OCI-LY3 (cell line): ENCODE results near the gene C17orf50.
"Not testable (repeated sequence)": the region's sequence is repeated elsewhere in the genome, so short reads cannot be mapped to it uniquely, and the experiment has no call there.

ENCODE experiments used
- H2AFZ ChIP-seq: fragments of 200-600, 300-600 bp; shearing (Covaris generic); 2 replicates; pipeline ENCODE4 v1.6.0; 2014; ENCODE audit warnings: antibody characterized with exemption, low read depth, low read length
- H3K27ac ChIP-seq: fragments of 200-600, 300-600 bp; sonication (generic); 2 replicates; pipeline ENCODE4 v1.5.1; 2014; ENCODE audit warnings: mild to moderate bottlenecking, low read length, moderate library complexity, mixed read lengths
- H3K27me3 ChIP-seq: fragments of 200-600, 300-600 bp; sonication (generic); 2 replicates; pipeline ENCODE4 v1.6.1; 2014; ENCODE audit warnings: low read depth, low read length, mixed read lengths
- H3K36me3 ChIP-seq: fragments of 200-600, 300-600 bp; sonication (generic); replicated peaks from 2 replicates; pipeline ENCODE3; 2014; ENCODE audit warnings: low read depth, low read length, mixed read lengths
- H3K4me1 ChIP-seq: fragments of 300-600, 200-600 bp; sonication (generic); 2 replicates; pipeline ENCODE4 v1.6.1; 2014; ENCODE audit warnings: low read length, mixed read lengths
- H3K4me2 ChIP-seq: fragments of 200-600, 300-600 bp; sonication (generic); 2 replicates; pipeline ENCODE4 v1.6.1; 2014; ENCODE audit warnings: low read length, mixed read lengths
- H3K4me3 ChIP-seq: fragments of 300-600, 200-600 bp; sonication (generic); 2 replicates; pipeline ENCODE4 v1.5.1; 2014; ENCODE audit warnings: antibody characterized with exemption, mild to moderate bottlenecking, low read length, moderate library complexity
- H3K79me2 ChIP-seq: fragments of 300-600, 200-600 bp; shearing (Covaris generic); 2 replicates; pipeline ENCODE4 v1.6.1; 2014; ENCODE audit warnings: mild to moderate bottlenecking, low read length, mixed read lengths
- H3K9ac ChIP-seq: fragments of 300-600, 200-600 bp; shearing (Covaris generic); 2 replicates; pipeline ENCODE4 v1.6.0; 2014; ENCODE audit warnings: mild to moderate bottlenecking, low read length, moderate library complexity
- H3K9me3 ChIP-seq: fragments of 200-600, 300-600 bp; shearing (Covaris generic); 2 replicates; pipeline ENCODE4 v1.6.1; 2014; ENCODE audit warnings: low read length, mixed read lengths; ENCODE audit not compliant: insufficient read depth
- H4K20me1 ChIP-seq: fragments of 200-600, 300-600 bp; sonication (generic); 2 replicates; pipeline ENCODE4 v1.6.1; 2016; ENCODE audit warnings: low read length, mixed read lengths; ENCODE audit not compliant: insufficient read depth
- CTCF ChIP-seq: fragments of 200-600, 300-600 bp; sonication (generic); IDR thresholded peaks from 2 replicates; pipeline ENCODE4 v1.5.1; 2014; ENCODE audit warnings: antibody characterized with exemption, low read length, low read depth
- EZH2phosphoT487 ChIP-seq: fragments of 200-600 bp; shearing (Covaris generic); IDR thresholded peaks from 2 replicates; pipeline ENCODE4 v1.6.1; 2018; ENCODE audit warnings: antibody characterized with exemption, mixed run types, low read depth

Gene C17orf50

GRCh38 chr17:35750526-35751395 is 9.9 kb upstream of the C17orf50 start:
- peak overlapping the region; percentile 19; the same call in 1 of the 2 replicates for H3K9ac ChIP-seq
- H3K4me2 ChIP-seq, result peak overlapping the region; percentile 73
- H3K9me3 ChIP-seq, result no peaks in the 10 kb centered on the region
- H3K27me3 ChIP-seq, result peaks cover 23% of the 10 kb centered on the region
- H2AFZ ChIP-seq, result peak overlapping the region; percentile 10; the same call in 1 of the 2 replicates
- H3K4me3 ChIP-seq, result peak overlapping the region; percentile 73
- H3K27ac ChIP-seq, result no peak overlapping the region
- H3K4me1 ChIP-seq, result peaks cover 14% of the 10 kb centered on the region
- no peaks in the 10 kb centered on the region for H4K20me1 ChIP-seq
- no peaks in the 10 kb centered on the region for H3K36me3 ChIP-seq
- H3K79me2 ChIP-seq, result no peaks in the 10 kb centered on the region
- TF ChIP-seq CTCF (no peak), EZH2phosphoT487 (no peak)

- H2AFZ ChIP-seq, H3K4me3 ChIP-seq, H4K20me1 ChIP-seq, H3K9me3 ChIP-seq, H3K79me2 ChIP-seq, H3K27ac ChIP-seq, H3K36me3 ChIP-seq, H3K4me2 ChIP-seq, H3K9ac ChIP-seq: not testable (repeated sequence)
- peaks cover 22% of the 10 kb centered on the region for H3K4me1 ChIP-seq
- H3K27me3 ChIP-seq, result peaks cover 23% of the 10 kb centered on the region
Observed at GRCh38 chr17:35751541-35751940, 9.1 kb upstream of the C17orf50 start.

- TF ChIP-seq CTCF, result no peak
- no peak for TF ChIP-seq EZH2phosphoT487
- H3K4me2 ChIP-seq, result no peak overlapping the region
Observed at GRCh38 chr17:35752471-35752870, 8.2 kb upstream of the C17orf50 start.

GRCh38 chr17:35752945-35753764 is 7.5 kb upstream of the C17orf50 start, which contains the start of gene GAS2L2:
Gene GAS2L2, minus strand, starts transcription at chr17:35753239. Its CDS starts 389 bp downstream, at chr17:35752850.
- TF ChIP-seq EZH2phosphoT487, result no peak
- TF ChIP-seq CTCF, result no peak
- H3K4me3 ChIP-seq, result no peak within 1 kb of the TSS
- H4K20me1 ChIP-seq, result no peaks in the 10 kb centered on the region
- no peak within 1 kb of the TSS for H3K4me2 ChIP-seq
- no peaks in the 10 kb centered on the region for H3K9me3 ChIP-seq
- no peaks in the 10 kb centered on the region for H3K36me3 ChIP-seq
- no peaks in the 10 kb centered on the region for H3K79me2 ChIP-seq
- H3K4me1 ChIP-seq, result peaks cover 21% of the 10 kb centered on the region
- no peak within 1 kb of the TSS for H3K9ac ChIP-seq
- H3K27ac ChIP-seq, result no peak within 1 kb of the TSS
- H3K27me3 ChIP-seq, result peaks cover 23% of the 10 kb centered on the region
- no peak within 1 kb of the TSS for H2AFZ ChIP-seq

More at GRCh38 chr17:35752471-35752870, 8.2 kb upstream of the C17orf50 start:
- Histone ChIP-seq H3K27me3 (peaks cover 23% of the 10 kb centered on the region), H2AFZ (no peak overlapping the region), H4K20me1 (no peaks in the 10 kb centered on the region), H3K27ac (no peak overlapping the region), H3K9ac (no peak overlapping the region), H3K79me2 (no peaks in the 10 kb centered on the region), H3K4me3 (no peak overlapping the region), H3K36me3 (no peaks in the 10 kb centered on the region), H3K9me3 (no peaks in the 10 kb centered on the region), H3K4me1 (peaks cover 25% of the 10 kb centered on the region)
